NT2/D1 (cell line): ENCODE results near the gene SORBS2.

ENCODE experiments used
- DNase-seq: peaks from one replicate; pipeline ENCODE4 v3.0.0-alpha.2; 2011; ENCODE audit warnings: low read depth, low spot score
- H3K27me3 ChIP-seq: 2 replicates; pipeline ENCODE4 v1.6.0; 2011; ENCODE audit warnings: mild to moderate bottlenecking; ENCODE audit not compliant: insufficient read length, insufficient read depth
- H3K36me3 ChIP-seq: 2 replicates; pipeline ENCODE4 v1.6.1; 2011; ENCODE audit warnings: mild to moderate bottlenecking, low read length, mixed read lengths; ENCODE audit not compliant: insufficient read depth, insufficient read length
- H3K4me1 ChIP-seq: 2 replicates; pipeline ENCODE4 v1.5.1; 2011; ENCODE audit not compliant: insufficient read depth, insufficient read length
- H3K4me3 ChIP-seq: 2 replicates; pipeline ENCODE4 v1.5.1; 2011; ENCODE audit warnings: low read depth; ENCODE audit not compliant: insufficient read length
- H3K9ac ChIP-seq: 2 replicates; pipeline ENCODE4 v1.6.0; 2011; ENCODE audit warnings: low read depth; ENCODE audit not compliant: insufficient read length
- H3K9me3 ChIP-seq: 2 replicates; pipeline ENCODE4 v1.5.1; 2011; ENCODE audit warnings: mild to moderate bottlenecking, low read length; ENCODE audit not compliant: insufficient read depth
- SUZ12 ChIP-seq: IDR thresholded peaks from 2 replicates; pipeline ENCODE4 v1.6.1; 2011; ENCODE audit not compliant: insufficient read length, insufficient read depth; ENCODE audit errors: extremely low read depth
- YY1 ChIP-seq: IDR thresholded peaks from 2 replicates; pipeline ENCODE4 v1.6.1; 2011; ENCODE audit not compliant: insufficient read length, insufficient read depth
- ZNF274 ChIP-seq: IDR thresholded peaks from 2 replicates; pipeline ENCODE4 v1.6.1; 2011; ENCODE audit warnings: mild to moderate bottlenecking, low read depth, low read length

Gene SORBS2

GRCh38 chr4:185623444-185624258 lies 188.3 kb downstream of the SORBS2 start:
- TF ChIP-seq SUZ12 (no peak), ZNF274 (no peak), YY1 (no peak)
- Histone ChIP-seq H3K9ac (no peak overlapping the region), H3K27me3 (no peaks in the 10 kb centered on the region), H3K4me3 (no peak overlapping the region), H3K4me1 (no peaks in the 10 kb centered on the region), H3K9me3 (no peaks in the 10 kb centered on the region), H3K36me3 (peaks cover 3% of the 10 kb centered on the region)
- no peak for DNase-seq

GRCh38 chr4:185608185-185608584 lies 203.8 kb downstream of the SORBS2 start:
- TF ChIP-seq SUZ12 (no peak), YY1 (no peak), ZNF274 (no peak)
- no peaks in the 10 kb centered on the region for H3K4me1 ChIP-seq
- no peaks in the 10 kb centered on the region for H3K9me3 ChIP-seq
- no peak overlapping the region for H3K9ac ChIP-seq
- no peak for DNase-seq
- no peak overlapping the region for H3K4me3 ChIP-seq
- no peaks in the 10 kb centered on the region for H3K27me3 ChIP-seq
- peaks cover 3% of the 10 kb centered on the region for H3K36me3 ChIP-seq

- no peak for DNase-seq
- Histone ChIP-seq H3K9ac (no peak overlapping the region), H3K4me1 (no peaks in the 10 kb centered on the region), H3K9me3 (no peaks in the 10 kb centered on the region), H3K27me3 (no peaks in the 10 kb centered on the region), H3K4me3 (no peak overlapping the region), H3K36me3 (peaks cover 3% of the 10 kb centered on the region)
- TF ChIP-seq YY1 (no peak), SUZ12 (no peak), ZNF274 (no peak)
Observed at GRCh38 chr4:185602397-185602796, 209.6 kb downstream of the SORBS2 start.

DNA sequence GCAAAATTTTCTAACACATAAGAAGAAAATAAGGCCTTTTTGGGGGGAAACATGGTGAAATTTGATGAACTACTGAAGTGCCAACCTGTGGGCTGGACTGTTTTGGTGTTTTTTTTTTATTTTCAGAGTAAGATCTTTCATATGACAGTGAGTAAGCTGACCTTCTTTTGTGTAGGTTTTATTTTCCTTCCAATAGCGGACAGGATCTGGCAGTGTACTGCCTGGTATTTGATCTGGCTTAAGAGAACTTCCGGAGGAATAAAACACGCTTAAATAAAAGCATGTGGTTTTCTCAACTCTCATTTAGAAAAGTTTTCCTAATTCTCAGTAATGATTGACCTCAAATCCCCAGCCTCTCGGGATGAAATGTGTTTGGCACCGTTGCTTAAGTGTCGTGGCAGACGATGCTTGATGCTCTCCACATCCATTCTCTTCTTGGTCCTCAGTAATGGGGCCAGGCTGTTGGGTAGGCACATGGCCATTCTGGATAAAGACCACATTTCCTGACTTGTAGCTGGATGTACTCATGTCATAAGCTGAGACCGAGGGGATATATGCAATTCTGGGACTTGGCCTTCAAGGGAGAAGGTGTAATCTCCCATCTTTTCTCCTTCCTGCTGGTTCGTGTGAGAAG lies 211.1 kb downstream of the SORBS2 start:
- no peaks in the 10 kb centered on the region for H3K4me1 ChIP-seq
- no peak overlapping the region for H3K4me3 ChIP-seq
- no peaks in the 10 kb centered on the region for H3K27me3 ChIP-seq
- no peak for DNase-seq
- no peak overlapping the region for H3K9ac ChIP-seq
- H3K36me3 ChIP-seq: no peaks in the 10 kb centered on the region
- H3K9me3 ChIP-seq: no peaks in the 10 kb centered on the region
- no peak for TF ChIP-seq SUZ12
- TF ChIP-seq YY1: no peak
- no peak for TF ChIP-seq ZNF274

DNA sequence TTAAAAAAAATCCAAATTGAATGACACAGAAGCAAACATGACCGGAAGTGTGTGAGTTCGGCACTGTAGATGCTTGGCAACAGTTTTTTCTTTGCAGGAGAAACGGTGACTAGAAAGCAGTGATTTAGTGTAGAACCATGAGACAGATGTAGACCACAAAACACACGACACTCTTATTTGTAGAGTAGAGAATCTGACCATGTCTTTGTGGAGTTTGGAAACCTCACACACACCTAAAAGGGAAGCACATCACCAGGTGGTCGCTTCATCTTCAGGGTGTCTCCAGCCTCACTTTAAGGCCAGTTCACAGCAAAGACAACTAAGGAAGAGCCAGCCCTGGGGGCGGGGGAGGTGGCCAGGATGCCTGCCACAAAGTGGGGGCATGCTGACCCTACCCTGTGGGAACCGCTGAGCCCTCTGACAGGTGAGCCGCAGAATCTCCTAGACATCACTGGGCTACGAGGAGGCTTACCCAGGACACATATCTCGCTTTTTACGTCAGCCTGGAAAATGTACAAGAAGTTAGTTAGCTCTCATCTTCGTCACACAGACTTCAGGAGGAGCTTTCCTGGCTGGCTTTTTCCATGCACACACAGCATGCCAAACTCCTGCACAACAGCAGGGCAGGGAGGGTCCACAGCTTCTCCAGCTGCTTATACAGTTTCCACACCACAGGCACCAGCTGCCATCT lies 212.3 kb downstream of the SORBS2 start:
- no peak overlapping the region for H3K9ac ChIP-seq
- H3K9me3 ChIP-seq: no peaks in the 10 kb centered on the region
- H3K36me3 ChIP-seq: no peaks in the 10 kb centered on the region
- no peak overlapping the region for H3K4me3 ChIP-seq
- H3K4me1 ChIP-seq: no peaks in the 10 kb centered on the region
- TF ChIP-seq SUZ12 (no peak), ZNF274 (no peak), YY1 (no peak)
- H3K27me3 ChIP-seq: no peaks in the 10 kb centered on the region
- DNase-seq: no peak

DNA sequence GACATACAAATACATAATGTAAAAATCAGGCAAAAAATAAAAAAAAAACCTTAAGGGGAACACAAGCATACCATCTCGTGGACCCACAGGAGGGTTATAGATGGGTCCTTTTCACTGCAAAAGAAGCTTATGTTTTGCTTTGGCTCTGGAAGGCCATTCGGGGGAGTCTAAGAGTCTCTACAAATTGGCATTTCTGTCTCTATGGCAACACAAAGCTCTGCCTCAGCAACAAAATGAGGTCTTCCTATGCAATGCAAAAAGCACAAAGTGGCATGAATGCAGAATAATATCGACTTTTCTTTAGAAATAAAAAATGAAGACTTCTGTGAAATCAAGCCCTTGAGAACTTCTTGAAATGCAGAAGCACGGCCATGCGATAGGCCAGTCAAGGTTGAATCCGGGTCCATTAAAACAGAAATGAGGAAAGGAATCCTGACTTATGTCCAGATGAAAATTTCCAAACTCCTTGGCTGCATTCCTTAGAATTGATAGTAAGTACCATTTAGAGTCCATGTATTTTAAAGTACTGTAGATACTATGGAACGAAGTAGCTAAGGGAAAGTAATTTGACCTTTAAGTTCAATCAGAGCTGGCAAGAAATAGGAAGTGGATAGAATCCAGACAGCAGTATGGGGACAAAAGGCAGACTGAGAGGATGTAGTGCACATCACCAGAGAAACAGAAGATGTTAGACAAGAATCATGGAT lies 213.0 kb downstream of the SORBS2 start:
- no peaks in the 10 kb centered on the region for H3K36me3 ChIP-seq
- TF ChIP-seq SUZ12: no peak
- TF ChIP-seq YY1: no peak
- no peak for TF ChIP-seq ZNF274
- no peaks in the 10 kb centered on the region for H3K27me3 ChIP-seq
- no peaks in the 10 kb centered on the region for H3K9me3 ChIP-seq
- H3K9ac ChIP-seq: no peak overlapping the region
- no peak overlapping the region for H3K4me3 ChIP-seq
- H3K4me1 ChIP-seq: no peaks in the 10 kb centered on the region
- no peak for DNase-seq

DNA sequence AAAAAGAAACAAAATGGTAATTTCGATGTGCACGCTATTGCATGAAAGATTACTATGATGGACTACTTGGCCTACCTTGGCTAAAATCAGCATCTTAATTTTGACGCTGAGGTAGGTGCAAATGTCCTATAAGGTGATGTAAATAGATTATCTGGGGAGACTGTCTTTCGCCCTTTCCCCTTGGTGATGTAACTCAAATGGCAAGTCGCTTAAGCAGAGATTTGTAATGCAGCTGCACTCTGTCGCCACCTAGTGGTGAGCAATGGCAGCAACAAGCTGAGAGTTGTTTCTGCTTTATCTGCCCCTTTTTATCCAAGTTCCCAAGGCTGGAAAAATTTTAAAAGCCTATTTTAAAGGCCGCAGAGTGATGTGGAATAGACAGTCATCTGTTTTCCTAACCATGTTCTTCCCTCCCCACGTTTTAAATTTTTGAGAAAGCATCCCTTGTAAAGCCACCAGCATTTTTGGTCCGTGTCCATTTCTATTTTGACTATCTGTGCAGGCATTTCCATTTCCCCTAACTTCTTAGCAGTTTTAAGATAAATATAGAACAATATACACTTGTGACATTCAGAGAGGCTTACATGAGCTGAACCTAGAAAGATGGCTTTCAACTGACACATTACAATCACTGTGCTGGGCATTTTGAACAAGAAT lies 214.3 kb downstream of the SORBS2 start:
- no peaks in the 10 kb centered on the region for H3K4me1 ChIP-seq
- peak; percentile 63 for DNase-seq
- TF ChIP-seq ZNF274 (no peak), YY1 (no peak), SUZ12 (no peak)
- no peaks in the 10 kb centered on the region for H3K9me3 ChIP-seq
- no peak overlapping the region for H3K9ac ChIP-seq
- no peaks in the 10 kb centered on the region for H3K36me3 ChIP-seq
- no peaks in the 10 kb centered on the region for H3K27me3 ChIP-seq
- no peak overlapping the region for H3K4me3 ChIP-seq
